Fibroblast of villous mesenchyme (primary cell): Measurements from ENCODE around the gene CRYGN. TPM values are rescaled to one million over a fixed set of nuclear protein-coding genes. Genes with fewer than 3 reads are reported as not detected.

Experiments used
- DNase-seq: peaks from one replicate; pipeline ENCODE4 v3.0.0-alpha.2; 2010; ENCODE audit warnings: low read depth
- H3K4me3 ChIP-seq: 2 replicates; pipeline ENCODE4 v1.5.1; 2011; ENCODE audit warnings: low read depth, mild to moderate bottlenecking, low read length
- total RNA-seq: library from RNA; depleted of rRNA; stranded (reverse); fragments of >200 nt; gene quantifications from 2 replicates; pipeline ENCODE4 v1.2.3, GENCODE V29; 2012
- TF ChIP-seq, protein P1 (sequence below): IDR thresholded peaks from 2 replicates; pipeline ENCODE4 v1.5.1; 2012; ENCODE audit warnings: low read depth, mild to moderate bottlenecking, low read length; ENCODE audit not compliant: insufficient read depth

CRYGN gene
- total RNA-seq, 1 donor: under 0.01 TPM

DNA sequence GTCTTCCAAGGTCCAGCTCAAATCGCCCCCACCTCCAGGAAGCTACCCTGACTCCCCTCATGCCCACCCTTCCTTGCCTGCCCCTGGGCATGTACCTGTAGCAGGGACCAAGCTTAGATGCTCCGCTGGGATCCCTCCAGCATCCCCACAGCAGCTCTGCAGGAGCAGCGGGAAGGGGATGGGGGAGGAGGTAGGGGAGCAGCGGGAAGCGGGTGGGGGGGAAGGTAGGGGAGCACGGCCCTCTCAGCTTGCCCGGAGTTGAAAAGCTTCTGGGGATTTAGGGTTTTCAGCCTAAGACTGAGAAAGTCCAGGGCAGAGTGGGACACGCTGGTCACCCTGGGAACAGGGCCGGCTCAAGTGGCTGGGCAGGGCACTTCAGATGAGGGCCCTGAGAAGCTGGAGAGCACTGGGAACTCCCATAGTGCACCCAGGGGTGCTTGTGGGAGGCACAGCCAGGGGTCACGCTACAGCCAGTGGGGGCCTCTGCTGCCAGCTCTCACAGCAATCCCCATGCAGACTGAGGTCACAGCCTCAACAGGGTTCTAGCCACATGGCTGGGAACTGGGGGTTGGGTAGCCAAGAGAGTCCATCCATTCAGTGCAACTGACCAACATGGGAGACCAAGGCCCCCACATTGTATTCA is 43.5 kb downstream of the CRYGN start:
- DNase-seq: no peak
- TF ChIP-seq, protein P1, sequence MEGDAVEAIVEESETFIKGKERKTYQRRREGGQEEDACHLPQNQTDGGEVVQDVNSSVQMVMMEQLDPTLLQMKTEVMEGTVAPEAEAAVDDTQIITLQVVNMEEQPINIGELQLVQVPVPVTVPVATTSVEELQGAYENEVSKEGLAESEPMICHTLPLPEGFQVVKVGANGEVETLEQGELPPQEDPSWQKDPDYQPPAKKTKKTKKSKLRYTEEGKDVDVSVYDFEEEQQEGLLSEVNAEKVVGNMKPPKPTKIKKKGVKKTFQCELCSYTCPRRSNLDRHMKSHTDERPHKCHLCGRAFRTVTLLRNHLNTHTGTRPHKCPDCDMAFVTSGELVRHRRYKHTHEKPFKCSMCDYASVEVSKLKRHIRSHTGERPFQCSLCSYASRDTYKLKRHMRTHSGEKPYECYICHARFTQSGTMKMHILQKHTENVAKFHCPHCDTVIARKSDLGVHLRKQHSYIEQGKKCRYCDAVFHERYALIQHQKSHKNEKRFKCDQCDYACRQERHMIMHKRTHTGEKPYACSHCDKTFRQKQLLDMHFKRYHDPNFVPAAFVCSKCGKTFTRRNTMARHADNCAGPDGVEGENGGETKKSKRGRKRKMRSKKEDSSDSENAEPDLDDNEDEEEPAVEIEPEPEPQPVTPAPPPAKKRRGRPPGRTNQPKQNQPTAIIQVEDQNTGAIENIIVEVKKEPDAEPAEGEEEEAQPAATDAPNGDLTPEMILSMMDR: no peak
- H3K4me3 ChIP-seq: no peak overlapping the region

DNA sequence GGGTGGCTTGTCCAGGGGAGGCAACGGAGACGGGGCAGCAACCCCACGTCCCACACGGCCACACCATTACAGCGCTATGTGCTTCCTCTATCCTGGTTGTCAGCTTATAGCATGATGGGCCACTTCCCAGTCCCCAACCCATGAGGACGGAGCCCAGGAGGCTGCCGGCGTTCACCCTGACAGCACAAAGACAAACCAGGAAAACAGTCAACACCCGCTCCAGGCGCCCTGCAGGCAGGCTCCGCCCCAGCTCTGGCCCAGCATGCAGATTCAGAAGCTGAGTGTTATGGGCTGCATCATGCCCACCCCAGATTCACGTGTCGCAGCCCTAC is 44.9 kb downstream of the CRYGN start:
- DNase-seq: no peak

DNA sequence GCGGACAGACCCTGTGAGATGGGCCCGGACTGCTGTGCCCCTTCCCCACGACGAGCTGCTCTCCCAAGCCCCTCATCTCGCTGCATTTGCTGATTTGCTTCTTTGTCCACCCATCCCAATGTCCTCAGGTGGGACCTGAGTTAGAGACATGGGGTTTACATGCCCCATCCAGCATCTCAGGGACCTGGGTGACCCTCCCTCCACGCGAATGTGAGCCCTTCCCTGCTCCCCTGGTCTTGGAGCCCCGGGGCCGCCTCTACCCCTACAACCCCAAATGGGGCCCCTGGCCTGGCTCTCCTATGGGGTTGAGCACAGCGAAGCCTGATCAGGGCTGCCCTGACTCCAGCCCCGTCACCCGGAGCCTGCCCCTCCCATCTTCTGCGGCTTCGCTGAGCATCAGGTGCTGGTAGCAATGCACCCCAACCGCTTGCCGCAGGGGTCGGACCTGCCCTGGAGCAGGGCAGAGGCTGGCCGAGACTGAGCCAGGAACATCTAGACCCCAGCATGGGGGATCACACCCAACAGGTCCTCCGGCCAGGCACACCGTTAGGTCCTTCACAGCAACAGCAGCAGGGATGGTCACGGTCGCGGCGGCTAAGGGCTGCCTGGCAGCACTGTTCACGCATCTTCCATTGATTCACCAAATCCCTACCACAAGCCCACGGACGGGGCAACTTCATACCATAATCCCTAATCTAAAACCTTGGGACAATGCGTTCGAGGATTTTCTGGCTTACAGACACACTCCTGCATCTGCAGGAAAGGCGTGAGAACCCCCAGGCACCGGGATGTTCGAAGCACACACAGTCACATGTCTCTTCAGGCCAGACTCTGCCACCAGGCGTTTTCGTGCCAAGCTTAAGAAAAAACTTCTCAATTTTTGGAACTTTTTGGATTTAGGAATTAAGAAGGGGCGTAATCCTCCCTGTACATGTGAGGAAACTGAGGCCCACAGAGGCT is 45.6 kb downstream of the CRYGN start:
- H3K4me3 ChIP-seq: no peak overlapping the region
- no peak for DNase-seq
- TF ChIP-seq, protein P1: no peak

More for the DNA sequence above, 44.9 kb downstream of the CRYGN start:
- H3K4me3 ChIP-seq: no peak overlapping the region
- TF ChIP-seq, protein P1: no peak

DNA sequence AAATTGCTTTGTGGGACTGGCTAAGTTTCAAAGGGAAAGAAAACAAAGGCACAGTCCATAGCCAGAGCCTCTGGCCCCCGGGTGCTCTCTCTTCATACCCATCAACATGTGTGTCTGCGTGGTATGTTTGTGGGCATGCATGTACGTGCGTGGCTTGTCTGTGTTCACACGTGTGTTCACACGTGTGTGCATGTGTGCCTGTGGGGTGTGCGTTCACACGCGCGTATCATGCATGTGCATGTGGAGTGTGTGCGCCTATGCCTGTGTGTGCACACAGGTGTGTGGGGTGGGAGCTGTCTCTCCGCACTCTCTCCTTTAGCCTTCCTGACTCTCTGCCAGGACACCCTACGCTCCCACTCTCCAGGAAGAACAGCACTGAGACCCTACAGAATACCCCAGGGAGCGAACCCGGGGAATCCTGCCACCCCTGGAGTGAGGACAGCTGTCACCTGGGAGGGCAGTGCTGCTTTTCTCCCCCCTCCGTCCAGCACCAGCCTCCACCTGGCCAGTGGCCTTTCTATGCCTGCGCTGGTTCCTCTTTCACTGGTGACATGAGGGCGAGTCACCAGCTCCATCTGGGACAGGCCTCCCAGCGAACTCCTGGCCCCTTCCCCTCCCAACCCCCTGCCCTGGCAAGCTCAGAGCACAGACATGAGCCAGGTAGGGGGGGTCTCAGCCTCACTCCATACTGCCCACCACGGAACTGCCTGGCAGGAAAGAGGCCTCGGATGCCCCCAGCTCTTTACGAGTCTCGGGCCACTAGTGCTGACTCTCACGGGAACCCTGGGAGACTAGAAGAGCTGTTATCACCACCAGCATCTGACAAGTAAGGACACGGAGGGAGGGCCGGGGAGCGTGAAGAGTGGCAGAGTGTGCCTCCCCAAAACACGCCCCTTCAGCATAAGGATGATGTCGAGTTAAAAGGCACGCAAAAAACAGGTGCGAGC is 46.6 kb downstream of the CRYGN start:
- DNase-seq: no peak
- H3K4me3 ChIP-seq: no peak overlapping the region
- TF ChIP-seq, protein P1: no peak

DNA sequence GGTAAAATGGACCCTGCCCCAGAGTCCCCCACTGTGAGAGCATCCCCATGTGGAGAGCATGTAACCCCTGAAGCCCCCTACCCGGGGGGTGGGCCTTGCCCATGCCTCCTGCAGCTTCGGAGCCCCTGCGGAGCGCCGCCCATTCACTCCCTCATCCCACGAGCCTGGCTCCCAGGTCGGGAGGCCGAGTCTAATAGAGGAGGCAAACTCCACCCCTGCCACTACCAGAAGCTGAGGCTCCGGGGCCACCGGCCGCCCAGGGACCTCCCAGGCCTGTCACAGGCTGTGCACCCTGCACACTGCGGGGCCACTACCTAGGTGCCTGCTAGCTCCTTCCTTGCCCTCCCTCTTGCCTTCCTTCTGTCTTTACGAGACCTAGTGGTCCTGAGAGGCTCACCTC is 47.5 kb downstream of the CRYGN start:
- no peak overlapping the region for H3K4me3 ChIP-seq
- TF ChIP-seq, protein P1: no peak
- DNase-seq: no peak

DNA sequence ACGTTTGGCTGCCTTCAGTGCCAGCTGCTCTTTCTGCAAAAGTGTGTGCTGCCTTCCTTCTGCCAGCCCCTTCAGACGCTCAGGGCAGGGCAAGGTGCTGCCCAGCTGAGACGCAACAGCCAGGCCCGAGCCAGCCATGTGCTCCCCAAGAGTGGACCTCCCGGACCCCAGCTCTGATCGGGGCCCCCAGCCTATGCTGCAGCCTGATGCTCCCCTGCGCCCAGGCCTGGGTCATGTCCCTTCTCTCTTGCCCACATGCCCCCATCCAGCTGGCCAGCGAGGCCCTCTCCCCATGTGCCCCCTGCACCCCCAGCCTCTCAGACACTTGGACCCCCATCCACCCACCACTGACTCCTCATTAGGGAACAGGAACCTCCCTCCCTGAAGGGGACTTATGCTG is 47.9 kb downstream of the CRYGN start:
- DNase-seq: no peak
- TF ChIP-seq, protein P1: no peak
- H3K4me3 ChIP-seq: no peak overlapping the region
